GM12878 (cell line): ENCODE measurements around the gene CHAD. TPM values are rescaled to one million over a fixed set of nuclear protein-coding genes. Genes with fewer than 3 reads are reported as not detected.

Experiments used
- ATAC-seq: fragments of 200-7000 bp; cut with Tn5 transposase; 3 replicates; pipeline ENCODE4 v1.9.1; 2020; ENCODE audit warnings: mild to moderate bottlenecking, moderate library complexity
- BruUV-seq: library from RNA; stranded (reverse); fragments of 400-500 nt; replicated peaks from 2 replicates; lab custom pipeline; 2021; lab: Mats Ljungman, UMichigan
- CTCF ChIA-PET: fragments of 300-600 bp; sonication (Branson Sonifier 250); formaldehyde crosslinking; extraction: SDS; loops from one replicate; lab custom pipeline; 2021; ENCODE audit warnings: inconsistent platforms; lab: Yijun Ruan, JAX
- POLR2A ChIA-PET: fragments of 350-600 bp; formaldehyde crosslinking; extraction: SDS; loops from one replicate; lab custom pipeline; 2021; ENCODE audit warnings: inconsistent platforms; lab: Charles Lee
- RAD21 ChIA-PET: fragments of 300-600 bp; sonication (Branson Sonifier 250); formaldehyde crosslinking; loops from one replicate; lab custom pipeline; 2023; ENCODE audit warnings: antibody characterized with exemption; ENCODE audit not compliant: unreplicated experiment; lab: Charles Lee
- SMC1A ChIA-PET: fragments of 300-600 bp; sonication (Branson Sonifier 250); formaldehyde crosslinking; loops from one replicate; lab custom pipeline; 2023; ENCODE audit not compliant: unreplicated experiment, uncharacterized antibody; lab: Charles Lee
- DNase-seq: peaks from one replicate; pipeline ENCODE4 v3.0.0-alpha.2; 2011; ENCODE audit warnings: low read depth, low spot score
- FAIRE-seq: peaks from 3 replicates; lab custom pipeline; 2011; peaks lifted over from hg19 to GRCh38; lab: Jason Lieb, UNC
- H2AFZ ChIP-seq: 2 replicates; pipeline ENCODE4 v1.6.0; 2011; ENCODE audit warnings: low read depth, low read length, control low read depth; ENCODE audit not compliant: control insufficient read depth
- H3K27ac ChIP-seq: 2 replicates; pipeline ENCODE4 v1.5.1; 2011; ENCODE audit warnings: control low read depth; ENCODE audit not compliant: control insufficient read depth, insufficient read depth
- H3K27me3 ChIP-seq, 2 experiments: replicated peaks in 1 of 2; 2 replicates each; pipeline versions ENCODE4 v1.6.0 to v1.6.1; 2011; ENCODE audit warnings: low read length in 1 of 2; ENCODE audit not compliant: control insufficient read depth in 2 of 2, insufficient read depth in 2 of 2
- H3K36me3 ChIP-seq, 2 experiments: 2 replicates each; pipeline ENCODE4 v1.5.1; 2011; ENCODE audit warnings: low read length in 1 of 2; ENCODE audit not compliant: control insufficient read depth in 2 of 2, insufficient read depth in 2 of 2
- H3K4me1 ChIP-seq: 2 replicates; pipeline ENCODE4 v1.6.1; 2011; ENCODE audit warnings: mild to moderate bottlenecking, low read length, moderate library complexity, mixed read lengths; ENCODE audit not compliant: control insufficient read depth, insufficient read depth
- H3K4me2 ChIP-seq: 2 replicates; pipeline ENCODE4 v1.6.0; 2011; ENCODE audit warnings: control low read depth; ENCODE audit not compliant: control insufficient read depth, insufficient read depth
- H3K4me3 ChIP-seq: fragments of 200-600 bp; sonication (generic); 2 replicates; pipeline ENCODE4 v1.5.1; 2016
- H3K79me2 ChIP-seq: 2 replicates; pipeline ENCODE4 v1.6.0; 2011; ENCODE audit warnings: low read length; ENCODE audit not compliant: control insufficient read depth, insufficient read depth
- H3K9ac ChIP-seq: 2 replicates; pipeline ENCODE4 v1.8.0; 2011; ENCODE audit warnings: low read length, control low read depth, mixed read lengths; ENCODE audit not compliant: control insufficient read depth, insufficient read depth
- H3K9me3 ChIP-seq: replicated peaks from 3 replicates; pipeline ENCODE4 v1.5.1; 2011; ENCODE audit warnings: mild to moderate bottlenecking, low read length; ENCODE audit not compliant: control insufficient read depth, insufficient read depth
- H4K20me1 ChIP-seq: 2 replicates; pipeline ENCODE4 v1.6.0; 2011; ENCODE audit not compliant: control insufficient read depth, insufficient read depth
- BHLHE40 ChIP-seq, 2 experiments: fragments of 450-650 bp in 1 of 2; IDR thresholded peaks; 2 replicates each; pipeline ENCODE4 v1.6.1; 2011 to 2017; ENCODE audit warnings: low read depth in 2 of 2, borderline replicate concordance in 1 of 2, improper control_type of control experiment in 1 of 2, low read length in 1 of 2, mild to moderate bottlenecking in 1 of 2
- CBX3 ChIP-seq: fragments of 200-600 bp; sonication (generic); IDR thresholded peaks from 2 replicates; pipeline ENCODE4 v1.6.1; 2016; ENCODE audit warnings: low read depth, borderline replicate concordance
- CEBPB ChIP-seq, 2 experiments: fragments of 150-350 bp in 1 of 2; IDR thresholded peaks; 2 replicates each; pipeline ENCODE4 v1.6.1; 2012 to 2014; ENCODE audit warnings: low read depth in 2 of 2, low read length in 2 of 2, borderline replicate concordance in 1 of 2, inconsistent platforms in 1 of 2
- E2F4 ChIP-seq: IDR thresholded peaks from 2 replicates; pipeline ENCODE4 v1.6.1; 2012; ENCODE audit warnings: low read depth, low read length, improper control_type of control experiment
- E2F8 ChIP-seq: fragments of 450-650 bp; IDR thresholded peaks from 2 replicates; pipeline ENCODE4 v1.6.1; 2018; ENCODE audit warnings: mild to moderate bottlenecking, low read depth, moderate library complexity; ENCODE audit not compliant: partially characterized antibody
- PAX8 ChIP-seq: fragments of 450-650 bp; IDR thresholded peaks from 2 replicates; pipeline ENCODE4 v1.6.1; 2017; ENCODE audit warnings: mild to moderate bottlenecking, moderate library complexity
- RFX5 ChIP-seq: IDR thresholded peaks from 2 replicates; pipeline ENCODE4 v1.6.1; 2011; ENCODE audit warnings: low read depth, low read length, improper control_type of control experiment
- SIN3A ChIP-seq: IDR thresholded peaks from 2 replicates; pipeline ENCODE4 v1.6.1; 2012; ENCODE audit warnings: low read depth, low read length, improper control_type of control experiment
- STAT3 ChIP-seq: IDR thresholded peaks from 2 replicates; pipeline ENCODE4 v1.6.1; 2011; ENCODE audit warnings: low read depth, low read length, improper control_type of control experiment
- TAF1 ChIP-seq: IDR thresholded peaks from 2 replicates; pipeline ENCODE4 v1.6.1; 2011; ENCODE audit warnings: mild to moderate bottlenecking, low read depth, low read length, borderline replicate concordance
- WRNIP1 ChIP-seq: IDR thresholded peaks from 2 replicates; pipeline ENCODE4 v1.6.1; 2011; ENCODE audit warnings: low read depth, low read length, improper control_type of control experiment, borderline replicate concordance
- ZBED1 ChIP-seq: IDR thresholded peaks from 2 replicates; pipeline ENCODE4 v1.6.1; 2016; ENCODE audit warnings: borderline replicate concordance
- ZNF687 ChIP-seq: fragments of 450-650 bp; IDR thresholded peaks from 2 replicates; pipeline ENCODE4 v1.6.1; 2017; ENCODE audit warnings: mild to moderate bottlenecking, moderate library complexity
- WGBS: methylation state at CpG from one replicate; pipeline ENCODE4 v1.1.6; 2016; ENCODE audit warnings: low lambda C conversion rate; ENCODE audit not compliant: insufficient replicate concordance, insufficient coverage; ENCODE audit errors: missing lambda C conversion rate; 5-methylcytosine and 5-hydroxymethylcytosine counted together
- in situ Hi-C: fragments of 300-500 bp; cut with MboI; formaldehyde crosslinking; loops from 9 replicates; pipeline ENCODE4 v1.14.3; 2018; ENCODE audit warnings: mixed read lengths
- intact Hi-C: fragments of 100-400 bp; cut with micrococcal nuclease; formaldehyde crosslinking; loops from one replicate; pipeline ENCODE4 v1.14.2; 2022; ENCODE audit not compliant: unreplicated experiment
- polyA plus RNA-seq, 11 experiments: library from polyadenylated mRNA; depleted of rRNA in 4 of 11; unstranded in 6 of 11; stranded (reverse) in 5 of 11; fragments of >200 nt; fragmentation: Nextera tagmentation in 4 of 11; fragmentation: Illumina TruSeq in 1 of 11; extraction: Ambion mirVana in 4 of 11; extraction: Trizol in 1 of 11; gene quantifications; 1 replicate in 1 of 11; 2 replicates in 10 of 11; pipeline versions ENCODE4 v1.2.1 to v1.2.3, GENCODE V29; 2011 to 2016; ENCODE audit warnings: inconsistent platforms in 2 of 11, missing spikeins in 2 of 11, low read depth in 1 of 11
- total RNA-seq, 4 experiments: library from RNA; depleted of rRNA in 3 of 4; stranded (reverse); fragments of >200 nt in 3 of 4; fragmentation: Illumina TruSeq in 1 of 4; extraction: Trizol in 1 of 4; gene quantifications; 2 replicates each; pipeline versions ENCODE4 v1.2.1 to v1.2.3, GENCODE V29; 2013 to 2021

The CHAD gene
- total and polyA plus RNA-seq, 10 of the 15 experiments (the other 5 are each of a cell fraction or from before 2014, with no cell fraction given), result 0.06 TPM; not detected in 9

GRCh38 chr17:50473901-50474300 is 5.2 kb upstream of the CHAD start:
- CTCF ChIA-PET, result interaction anchor here (0.6 kb wide), 1 partner anchor 38 kb away, joined by 3 read pairs; no protein-coding TSS in a partner anchor
- no peaks in the 10 kb centered on the region for H3K27me3 ChIP-seq

More at GRCh38 chr17:50473901-50474300, 5.2 kb upstream of the CHAD start:
- Histone ChIP-seq H3K27ac (no peak overlapping the region), H3K4me2 (no peak overlapping the region), H3K79me2 (no peaks in the 10 kb centered on the region), H2AFZ (no peak overlapping the region), H3K4me1 (no peaks in the 10 kb centered on the region), H3K4me3 (no peak overlapping the region), H3K9ac (no peak overlapping the region), H4K20me1 (no peaks in the 10 kb centered on the region), H3K9me3 (no peaks in the 10 kb centered on the region), H3K36me3 (no peaks in the 10 kb centered on the region)
- BruUV-seq, result no TSS peak
- intact Hi-C loops, result no loop called here
- FAIRE-seq (no peak), DNase-seq (no peak), ATAC-seq (no peak)
- TF ChIP-seq ZBED1, result no peak
- TF ChIP-seq RFX5, result no peak
- no peak for TF ChIP-seq CBX3
- TF ChIP-seq ZNF687, result no peak
- no peak for TF ChIP-seq TAF1
- no peak for TF ChIP-seq PAX8
- no peak for TF ChIP-seq CEBPB (IDR thresholded peaks at IDR 0.05; ENCODE audit: borderline replicate concordance in 1 of 2, low read depth in 2 of 2, low read length in 2 of 2)
- TF ChIP-seq E2F8, result no peak
- TF ChIP-seq BHLHE40 (IDR thresholded peaks at IDR 0.05; ENCODE audit: borderline replicate concordance in 1 of 2, low read depth in 2 of 2, low read length in 1 of 2), result no peak
- no peak for TF ChIP-seq STAT3
- no peak for TF ChIP-seq E2F4
- no peak for TF ChIP-seq SIN3A
- no peak for TF ChIP-seq WRNIP1
- ChIA-PET POLR2A (no interaction called here), SMC1A (interaction anchor here (1.0 to 1.3 kb wide), 2 partner anchors 76 to 111 kb away, joined by 3 read pairs; partner anchors contain the start of gene LRRC59), RAD21 (no interaction called here)
- 62% methylated on average over 11 of the region's 11 CpGs for WGBS
- in situ Hi-C loops, result no loop called here
